ENCODE measurements around the gene FAM81A.

DNA sequence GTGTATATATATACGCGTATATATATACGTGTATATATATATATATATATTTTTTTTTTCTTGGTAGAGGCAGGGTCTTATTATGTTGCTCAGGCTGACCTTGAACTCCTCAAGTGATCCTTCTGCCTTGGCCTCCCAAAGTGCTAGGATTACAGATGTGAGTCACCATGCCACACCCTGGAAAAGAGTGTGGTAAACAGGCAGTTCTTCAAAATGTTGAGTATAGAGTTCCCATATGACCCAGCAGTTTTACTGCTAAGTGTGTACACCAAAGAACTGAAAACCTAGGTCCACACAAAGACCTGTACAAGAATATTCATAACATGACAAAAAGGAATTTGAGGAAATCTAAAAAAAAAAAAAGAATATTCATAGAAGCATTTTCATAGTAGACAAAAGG lies 101.8 kb downstream of the FAM81A start:
- TF ChIP-seq, protein P1, sequence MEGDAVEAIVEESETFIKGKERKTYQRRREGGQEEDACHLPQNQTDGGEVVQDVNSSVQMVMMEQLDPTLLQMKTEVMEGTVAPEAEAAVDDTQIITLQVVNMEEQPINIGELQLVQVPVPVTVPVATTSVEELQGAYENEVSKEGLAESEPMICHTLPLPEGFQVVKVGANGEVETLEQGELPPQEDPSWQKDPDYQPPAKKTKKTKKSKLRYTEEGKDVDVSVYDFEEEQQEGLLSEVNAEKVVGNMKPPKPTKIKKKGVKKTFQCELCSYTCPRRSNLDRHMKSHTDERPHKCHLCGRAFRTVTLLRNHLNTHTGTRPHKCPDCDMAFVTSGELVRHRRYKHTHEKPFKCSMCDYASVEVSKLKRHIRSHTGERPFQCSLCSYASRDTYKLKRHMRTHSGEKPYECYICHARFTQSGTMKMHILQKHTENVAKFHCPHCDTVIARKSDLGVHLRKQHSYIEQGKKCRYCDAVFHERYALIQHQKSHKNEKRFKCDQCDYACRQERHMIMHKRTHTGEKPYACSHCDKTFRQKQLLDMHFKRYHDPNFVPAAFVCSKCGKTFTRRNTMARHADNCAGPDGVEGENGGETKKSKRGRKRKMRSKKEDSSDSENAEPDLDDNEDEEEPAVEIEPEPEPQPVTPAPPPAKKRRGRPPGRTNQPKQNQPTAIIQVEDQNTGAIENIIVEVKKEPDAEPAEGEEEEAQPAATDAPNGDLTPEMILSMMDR (conservative IDR thresholded peaks at IDR 0.05 in 1 of 2, IDR thresholded peaks at IDR 0.05 in 1 of 2; ENCODE audit: extremely low read depth in 1 of 2, insufficient read depth in 1 of 2, low read depth in 1 of 2, low read length in 2 of 2) = no peak
- no peak for TF ChIP-seq EZH2 (IDR thresholded peaks at IDR 0.05; ENCODE audit: borderline replicate concordance, low read length)
